ENCODE results near the gene CDA.

CDA gene

GRCh38 chr1:20616847-20617487, 28.1 kb downstream of the CDA start:
- Histone ChIP-seq H3K27ac (ENCODE audit: low read depth, low read length, severe bottlenecking) (no peak overlapping the region), H3K4me1 (ENCODE audit: control insufficient read depth, insufficient read depth, low read length, poor library complexity, severe bottlenecking) (peaks cover 20% of the 10 kb centered on the region), H3K9me3 (ENCODE audit: control insufficient read depth, low read length) (no peaks in the 10 kb centered on the region), H3K36me3 (ENCODE audit: control insufficient read depth, insufficient read depth, low read length) (no peaks in the 10 kb centered on the region), H3K4me3 (ENCODE audit: extremely low read depth, insufficient read depth, low read length, poor library complexity, severe bottlenecking) (no peak overlapping the region)
- 92 to 100% methylated on average over 1 of the region's 3 CpGs for WGBS, 2 experiments (ENCODE audit: insufficient coverage in 2 of 2)

- 93 to 100% methylated on average over 2 of the region's 4 CpGs for WGBS, 2 experiments (ENCODE audit: insufficient coverage in 2 of 2)
- Histone ChIP-seq H3K9me3 (ENCODE audit: control insufficient read depth, low read length) (no peaks in the 10 kb centered on the region), H3K4me1 (ENCODE audit: control insufficient read depth, insufficient read depth, low read length, poor library complexity, severe bottlenecking) (peaks cover 12% of the 10 kb centered on the region), H3K4me3 (ENCODE audit: extremely low read depth, insufficient read depth, low read length, poor library complexity, severe bottlenecking) (no peak overlapping the region), H3K27ac (ENCODE audit: low read depth, low read length, severe bottlenecking) (no peak overlapping the region), H3K36me3 (ENCODE audit: control insufficient read depth, insufficient read depth, low read length) (no peaks in the 10 kb centered on the region)
Measured at GRCh38 chr1:20618550-20618949, 29.7 kb downstream of the CDA start.

GRCh38 chr1:20619999-20620398, 31.1 kb downstream of the CDA start:
- no peaks in the 10 kb centered on the region for H3K36me3 ChIP-seq (ENCODE audit: control insufficient read depth, insufficient read depth, low read length)
- no peaks in the 10 kb centered on the region for H3K9me3 ChIP-seq (ENCODE audit: control insufficient read depth, low read length)
- H3K4me1 ChIP-seq (ENCODE audit: control insufficient read depth, insufficient read depth, low read length, poor library complexity, severe bottlenecking), result peaks cover 4% of the 10 kb centered on the region
- no peak overlapping the region for H3K4me3 ChIP-seq (ENCODE audit: extremely low read depth, insufficient read depth, low read length, poor library complexity, severe bottlenecking)
- H3K27ac ChIP-seq (ENCODE audit: low read depth, low read length, severe bottlenecking), result no peak overlapping the region
- 100% methylated on average over 1 of the region's 1 CpG for WGBS, 2 experiments (ENCODE audit: insufficient coverage in 2 of 2)

- peaks cover 3% of the 10 kb centered on the region for H3K4me1 ChIP-seq (ENCODE audit: control insufficient read depth, insufficient read depth, low read length, poor library complexity, severe bottlenecking)
- no peak overlapping the region for H3K4me3 ChIP-seq (ENCODE audit: extremely low read depth, insufficient read depth, low read length, poor library complexity, severe bottlenecking)
- H3K9me3 ChIP-seq (ENCODE audit: control insufficient read depth, low read length), result no peaks in the 10 kb centered on the region
- H3K36me3 ChIP-seq (ENCODE audit: control insufficient read depth, insufficient read depth, low read length), result no peaks in the 10 kb centered on the region
- WGBS, 2 experiments (ENCODE audit: insufficient coverage in 2 of 2), result 42 to 62% methylated on average over 2 to 4 of the region's 6 CpGs
- H3K27ac ChIP-seq (ENCODE audit: low read depth, low read length, severe bottlenecking), result no peak overlapping the region
Measured at GRCh38 chr1:20621012-20621411, 32.1 kb downstream of the CDA start.

GRCh38 chr1:20624709-20625108, 35.8 kb downstream of the CDA start:
- WGBS, 2 experiments (ENCODE audit: insufficient coverage in 2 of 2), result 100% methylated on average over 1 of the region's 1 CpG
- peaks cover 21% of the 10 kb centered on the region for H3K9me3 ChIP-seq (ENCODE audit: control insufficient read depth, low read length)
- no peaks in the 10 kb centered on the region for H3K36me3 ChIP-seq (ENCODE audit: control insufficient read depth, insufficient read depth, low read length)
- no peak overlapping the region for H3K4me3 ChIP-seq (ENCODE audit: extremely low read depth, insufficient read depth, low read length, poor library complexity, severe bottlenecking)
- no peak overlapping the region for H3K27ac ChIP-seq (ENCODE audit: low read depth, low read length, severe bottlenecking)
- H3K4me1 ChIP-seq (ENCODE audit: control insufficient read depth, insufficient read depth, low read length, poor library complexity, severe bottlenecking), result no peaks in the 10 kb centered on the region

- Histone ChIP-seq H3K36me3 (ENCODE audit: control insufficient read depth, insufficient read depth, low read length) (no peaks in the 10 kb centered on the region), H3K27ac (ENCODE audit: low read depth, low read length, severe bottlenecking) (no peak overlapping the region), H3K9me3 (ENCODE audit: control insufficient read depth, low read length) (peaks cover 21% of the 10 kb centered on the region), H3K4me1 (ENCODE audit: control insufficient read depth, insufficient read depth, low read length, poor library complexity, severe bottlenecking) (no peaks in the 10 kb centered on the region), H3K4me3 (ENCODE audit: extremely low read depth, insufficient read depth, low read length, poor library complexity, severe bottlenecking) (no peak overlapping the region)
- 56 to 69% methylated on average over 2 of the region's 3 CpGs for WGBS, 2 experiments (ENCODE audit: insufficient coverage in 2 of 2)
Measured at GRCh38 chr1:20625176-20626097, 36.5 kb downstream of the CDA start.

GRCh38 chr1:20626098-20626427, 37.2 kb downstream of the CDA start:
- no peak overlapping the region for H3K27ac ChIP-seq (ENCODE audit: low read depth, low read length, severe bottlenecking)
- WGBS, 2 experiments (ENCODE audit: insufficient coverage in 2 of 2), result 80 to 86% methylated on average over 1 of the region's 1 CpG
- H3K36me3 ChIP-seq (ENCODE audit: control insufficient read depth, insufficient read depth, low read length), result no peaks in the 10 kb centered on the region
- H3K9me3 ChIP-seq (ENCODE audit: control insufficient read depth, low read length), result peaks cover 21% of the 10 kb centered on the region
- H3K4me1 ChIP-seq (ENCODE audit: control insufficient read depth, insufficient read depth, low read length, poor library complexity, severe bottlenecking), result no peaks in the 10 kb centered on the region
- H3K4me3 ChIP-seq (ENCODE audit: extremely low read depth, insufficient read depth, low read length, poor library complexity, severe bottlenecking), result no peak overlapping the region

GRCh38 chr1:20626524-20626923, 37.6 kb downstream of the CDA start:
- Histone ChIP-seq H3K9me3 (ENCODE audit: control insufficient read depth, low read length) (peaks cover 21% of the 10 kb centered on the region), H3K36me3 (ENCODE audit: control insufficient read depth, insufficient read depth, low read length) (no peaks in the 10 kb centered on the region), H3K4me1 (ENCODE audit: control insufficient read depth, insufficient read depth, low read length, poor library complexity, severe bottlenecking) (no peaks in the 10 kb centered on the region), H3K4me3 (ENCODE audit: extremely low read depth, insufficient read depth, low read length, poor library complexity, severe bottlenecking) (no peak overlapping the region), H3K27ac (ENCODE audit: low read depth, low read length, severe bottlenecking) (no peak overlapping the region)
- WGBS, 2 experiments (ENCODE audit: insufficient coverage in 2 of 2), result no CpG with 5 or more reads among the region's 1 CpG

GRCh38 chr1:20630729-20631128, 41.8 kb downstream of the CDA start:
- Histone ChIP-seq H3K27ac (ENCODE audit: low read depth, low read length, severe bottlenecking) (no peak overlapping the region), H3K9me3 (ENCODE audit: control insufficient read depth, low read length) (peaks cover 21% of the 10 kb centered on the region), H3K4me3 (ENCODE audit: extremely low read depth, insufficient read depth, low read length, poor library complexity, severe bottlenecking) (no peak overlapping the region), H3K36me3 (ENCODE audit: control insufficient read depth, insufficient read depth, low read length) (no peaks in the 10 kb centered on the region), H3K4me1 (ENCODE audit: control insufficient read depth, insufficient read depth, low read length, poor library complexity, severe bottlenecking) (peaks cover 6% of the 10 kb centered on the region)
- WGBS, 2 experiments (ENCODE audit: insufficient coverage in 2 of 2), result 77 to 92% methylated on average over 1 to 2 of the region's 4 CpGs

- H3K27ac ChIP-seq (ENCODE audit: low read depth, low read length, severe bottlenecking), result peak overlapping the region; percentile 16
- H3K4me3 ChIP-seq (ENCODE audit: extremely low read depth, insufficient read depth, low read length, poor library complexity, severe bottlenecking), result no peak overlapping the region
- WGBS, 2 experiments (ENCODE audit: insufficient coverage in 2 of 2), result 100% methylated on average over 1 of the region's 3 CpGs; no CpG with 5 or more reads in 1 of the 2 experiments
- peaks cover 3% of the 10 kb centered on the region for H3K36me3 ChIP-seq (ENCODE audit: control insufficient read depth, insufficient read depth, low read length)
- peaks cover 6% of the 10 kb centered on the region for H3K4me1 ChIP-seq (ENCODE audit: control insufficient read depth, insufficient read depth, low read length, poor library complexity, severe bottlenecking)
- peaks cover 12% of the 10 kb centered on the region for H3K9me3 ChIP-seq (ENCODE audit: control insufficient read depth, low read length)
Measured at GRCh38 chr1:20632386-20632785, 43.5 kb downstream of the CDA start.

All from mesodermal cell (in vitro differentiated cells).